IgD-negative memory B cell (primary cell): ENCODE measurements around the gene TCP11X1. TPM values are rescaled to one million over a fixed set of nuclear protein-coding genes. Genes with fewer than 3 reads are reported as not detected.
"Not testable (repeated sequence)": the region's sequence is repeated elsewhere in the genome, so short reads cannot be mapped to it uniquely, and the experiment has no call there.

Experiments used
- H3K27ac Mint-ChIP-seq, 3 donors: one replicate each; pipeline ENCODE4 v1.8.0; 2020 to 2022; ENCODE audit warnings: mild to moderate bottlenecking in 3 of 3, mixed read lengths in 3 of 3, moderate library complexity in 1 of 3
- H3K27me3 Mint-ChIP-seq: one replicate; pipeline ENCODE4 v1.8.0; 2021; ENCODE audit warnings: mixed read lengths
- H3K36me3 Mint-ChIP-seq: one replicate; pipeline ENCODE4 v1.8.0; 2020; ENCODE audit warnings: mild to moderate bottlenecking, mixed read lengths
- H3K4me1 Mint-ChIP-seq, 3 donors: one replicate each; pipeline ENCODE4 v1.8.0; 2020 to 2022; ENCODE audit warnings: mixed read lengths in 3 of 3, mild to moderate bottlenecking in 1 of 3
- H3K4me3 Mint-ChIP-seq, 4 donors: one replicate each; pipeline ENCODE4 v1.8.0; 2020 to 2022; ENCODE audit warnings: mild to moderate bottlenecking in 4 of 4, mixed read lengths in 4 of 4, moderate library complexity in 3 of 4
- H3K9me3 Mint-ChIP-seq, 3 donors: one replicate each; pipeline ENCODE4 v1.8.0; 2020 to 2021; ENCODE audit warnings: mixed read lengths in 3 of 3, mild to moderate bottlenecking in 1 of 3
- polyA plus RNA-seq: library from polyadenylated mRNA; unstranded; fragments of 300-500 nt; fragmentation: Illumina TruSeq; gene quantifications from one replicate; pipeline ENCODE4 v1.2.3, GENCODE V29; 2021

TCP11X1 gene
- polyA plus RNA-seq = not detected

GRCh38 chrX:102214986-102215385, at the start of gene TCP11X1:
TCP11X1 (plus strand) TSS chrX:102215301.
- H3K27me3 Mint-ChIP-seq, H3K9me3 Mint-ChIP-seq, H3K36me3 Mint-ChIP-seq, H3K4me1 Mint-ChIP-seq, H3K4me3 Mint-ChIP-seq, H3K27ac Mint-ChIP-seq: not testable (repeated sequence)

- no peak overlapping the region for H3K27ac Mint-ChIP-seq
- no peak overlapping the region for H3K4me3 Mint-ChIP-seq
- H3K4me1 Mint-ChIP-seq = no peaks in the 10 kb centered on the region
- H3K9me3 Mint-ChIP-seq = peaks cover 0 to 15% (median 9%) of the 10 kb centered on the region in 3 donors
- H3K36me3 Mint-ChIP-seq = no peaks in the 10 kb centered on the region
- H3K27me3 Mint-ChIP-seq = no peaks in the 10 kb centered on the region
These were observed 29.0 kb upstream of the TCP11X1 start for GRCh38 chrX:102185967-102186720.

GRCh38 chrX:102207940-102208339, 7.2 kb upstream of the TCP11X1 start:
- H3K27ac Mint-ChIP-seq = not testable (repeated sequence)

GRCh38 chrX:102216497-102216896, 1.4 kb downstream of the TCP11X1 start:
- not testable (repeated sequence) for H3K4me3 Mint-ChIP-seq, H3K27me3 Mint-ChIP-seq, H3K4me1 Mint-ChIP-seq, H3K9me3 Mint-ChIP-seq, H3K27ac Mint-ChIP-seq, H3K36me3 Mint-ChIP-seq

More at GRCh38 chrX:102207940-102208339, 7.2 kb upstream of the TCP11X1 start:
- not testable (repeated sequence) for H3K36me3 Mint-ChIP-seq, H3K27me3 Mint-ChIP-seq, H3K4me1 Mint-ChIP-seq, H3K9me3 Mint-ChIP-seq, H3K4me3 Mint-ChIP-seq

- H3K27ac Mint-ChIP-seq, H3K4me3 Mint-ChIP-seq, H3K4me1 Mint-ChIP-seq, H3K36me3 Mint-ChIP-seq, H3K27me3 Mint-ChIP-seq, H3K9me3 Mint-ChIP-seq: not testable (repeated sequence)
These were observed 20.6 kb downstream of the TCP11X1 start for GRCh38 chrX:102235678-102236077.

GRCh38 chrX:102240265-102240664, 25.2 kb downstream of the TCP11X1 start:
- H3K27ac Mint-ChIP-seq, H3K36me3 Mint-ChIP-seq, H3K27me3 Mint-ChIP-seq, H3K9me3 Mint-ChIP-seq, H3K4me3 Mint-ChIP-seq, H3K4me1 Mint-ChIP-seq: not testable (repeated sequence)

GRCh38 chrX:102246893-102247292, 31.8 kb downstream of the TCP11X1 start, which contains the start of gene NXF2:
NXF2 (plus strand) TSS chrX:102247167; CDS start chrX:102307079, 59,912 bp downstream.
- H3K4me1 Mint-ChIP-seq, H3K36me3 Mint-ChIP-seq, H3K9me3 Mint-ChIP-seq, H3K4me3 Mint-ChIP-seq, H3K27me3 Mint-ChIP-seq, H3K27ac Mint-ChIP-seq: not testable (repeated sequence)

GRCh38 chrX:102272231-102272630, 57.1 kb downstream of the TCP11X1 start:
- H3K4me1 Mint-ChIP-seq, H3K27me3 Mint-ChIP-seq, H3K4me3 Mint-ChIP-seq, H3K27ac Mint-ChIP-seq, H3K36me3 Mint-ChIP-seq, H3K9me3 Mint-ChIP-seq: not testable (repeated sequence)

Other genes starting within 250 kb of the TCP11X1 start
- gene TCEAL2, start 89.6 kb upstream of the TCP11X1 start, polyA plus RNA-seq = not detected
- not detected for gene TCEAL6, start 72.8 kb upstream of the TCP11X1 start, polyA plus RNA-seq
- 2.0 TPM for gene BEX5, start 59.3 kb upstream of the TCP11X1 start, polyA plus RNA-seq
- gene NXF2, start 31.9 kb downstream of the TCP11X1 start, polyA plus RNA-seq = not detected
- not detected for gene NXF2B, start 224.7 kb downstream of the TCP11X1 start, polyA plus RNA-seq